Mesodermal cell (in vitro differentiated cells): ENCODE data around the gene SMG6.

ENCODE experiments used
- H3K27ac ChIP-seq: 2 replicates; pipeline ENCODE4 v1.7.0; 2013; ENCODE audit warnings: mild to moderate bottlenecking, low read depth, low read length, moderate library complexity; ENCODE audit not compliant: severe bottlenecking
- H3K36me3 ChIP-seq: 2 replicates; pipeline ENCODE4 v1.7.1; 2013; ENCODE audit warnings: mild to moderate bottlenecking, low read length, moderate library complexity; ENCODE audit not compliant: control insufficient read depth, insufficient read depth
- H3K4me1 ChIP-seq: one replicate; pipeline ENCODE4 v1.7.1; 2013; ENCODE audit warnings: mild to moderate bottlenecking, low read length; ENCODE audit not compliant: insufficient read depth, control insufficient read depth, poor library complexity, severe bottlenecking
- H3K4me3 ChIP-seq: 2 replicates; pipeline ENCODE4 v1.7.0; 2013; ENCODE audit warnings: low read length, control low read depth, mild to moderate bottlenecking; ENCODE audit not compliant: insufficient read depth, poor library complexity, severe bottlenecking; ENCODE audit errors: extremely low read depth
- H3K9me3 ChIP-seq: 2 replicates; pipeline ENCODE4 v1.7.1; 2013; ENCODE audit warnings: mild to moderate bottlenecking, low read length, moderate library complexity; ENCODE audit not compliant: control insufficient read depth
- WGBS, 2 experiments: methylation state at CpG; one replicate each; pipeline ENCODE4 v1.1.5; 2013; ENCODE audit warnings: missing lambda C conversion rate in 2 of 2; ENCODE audit not compliant: insufficient coverage in 2 of 2; 5-methylcytosine and 5-hydroxymethylcytosine counted together

Gene SMG6

GRCh38 chr17:2042933-2043332 is 260.7 kb downstream of the SMG6 start:
- H3K9me3 ChIP-seq: no peaks in the 10 kb centered on the region
- peaks cover 22% of the 10 kb centered on the region for H3K4me1 ChIP-seq
- H3K4me3 ChIP-seq: peak overlapping the region; percentile 76
- WGBS, 2 experiments: 94 to 96% methylated on average over 3 to 4 of the region's 5 CpGs
- peak overlapping the region; percentile 82 for H3K27ac ChIP-seq
- peaks cover 34% of the 10 kb centered on the region for H3K36me3 ChIP-seq

DNA sequence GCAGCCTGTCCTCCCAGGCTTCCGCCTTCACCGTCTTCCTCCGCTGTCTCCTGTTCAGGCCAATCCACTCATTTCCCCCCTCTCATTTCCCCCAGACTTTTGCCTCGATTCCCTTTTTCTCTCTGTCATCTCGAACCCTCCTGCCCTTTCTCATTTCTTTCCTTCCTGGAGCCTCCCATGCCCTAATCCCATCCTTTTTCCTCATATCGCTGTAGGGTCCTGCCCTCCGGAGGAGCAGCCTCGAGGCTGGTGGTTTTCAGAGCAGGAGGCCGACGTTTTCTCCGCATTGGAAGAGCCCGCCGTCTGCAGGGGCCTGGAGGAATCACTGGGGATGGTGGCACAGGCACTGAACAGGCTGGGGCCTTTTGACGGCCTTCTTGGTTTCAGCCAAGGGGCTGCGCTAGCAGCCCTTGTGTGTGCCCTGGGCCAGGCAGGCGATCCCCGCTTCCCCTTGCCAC is 261.2 kb downstream of the SMG6 start:
- Histone ChIP-seq H3K9me3 (no peaks in the 10 kb centered on the region), H3K27ac (peak overlapping the region; percentile 82), H3K4me3 (peak overlapping the region; percentile 76), H3K36me3 (peaks cover 39% of the 10 kb centered on the region), H3K4me1 (peaks cover 22% of the 10 kb centered on the region)
- WGBS, 2 experiments: 35 to 38% methylated on average over 17 of the region's 17 CpGs

- H3K36me3 ChIP-seq: peaks cover 40% of the 10 kb centered on the region
- peak within 1 kb of the TSS; percentile 82 for H3K27ac ChIP-seq
- peak within 1 kb of the TSS; percentile 76 for H3K4me3 ChIP-seq
- H3K4me1 ChIP-seq: peaks cover 22% of the 10 kb centered on the region
- no peaks in the 10 kb centered on the region for H3K9me3 ChIP-seq
- WGBS, 2 experiments: 0% methylated on average over 69 to 90 of the region's 93 CpGs
Measured at GRCh38 chr17:2041561-2042389, 261.8 kb downstream of the SMG6 start, which contains the start of gene OVCA2. Gene OVCA2 (plus strand): TSS chr17:2042022. CDS start chr17:2042048, 26 bp downstream.

GRCh38 chr17:2040942-2041560 is 262.5 kb downstream of the SMG6 start:
- WGBS, 2 experiments: 65 to 67% methylated on average over 13 to 15 of the region's 16 CpGs
- H3K27ac ChIP-seq: peak overlapping the region; percentile 76
- peaks cover 40% of the 10 kb centered on the region for H3K36me3 ChIP-seq
- peak overlapping the region; percentile 76 for H3K4me3 ChIP-seq
- H3K4me1 ChIP-seq: peaks cover 22% of the 10 kb centered on the region
- H3K9me3 ChIP-seq: no peaks in the 10 kb centered on the region

GRCh38 chr17:2040219-2040827 is 263.3 kb downstream of the SMG6 start:
- 92 to 96% methylated on average over 6 to 7 of the region's 7 CpGs for WGBS, 2 experiments
- Histone ChIP-seq H3K4me3 (no peak overlapping the region), H3K9me3 (no peaks in the 10 kb centered on the region), H3K36me3 (peaks cover 40% of the 10 kb centered on the region), H3K4me1 (peaks cover 22% of the 10 kb centered on the region), H3K27ac (no peak overlapping the region)

DNA sequence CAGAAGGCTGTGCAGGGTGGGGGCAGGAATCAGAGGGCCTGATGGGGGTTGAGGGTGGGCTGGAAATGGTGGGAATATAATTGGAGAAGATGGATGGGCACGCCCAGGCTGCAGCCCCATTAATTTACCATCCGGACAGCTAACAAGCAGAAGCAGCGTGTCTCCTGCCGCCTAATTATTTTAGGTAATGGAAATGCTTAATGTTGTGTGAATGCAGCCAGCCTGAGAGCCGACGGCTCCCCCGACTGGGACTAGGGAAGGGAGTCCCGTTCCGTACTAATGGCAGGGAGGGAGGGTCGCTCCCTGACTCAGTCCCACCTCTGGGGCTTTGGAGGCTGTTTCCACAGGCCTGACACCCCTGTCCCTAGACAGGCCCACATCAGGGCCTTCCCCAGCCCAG is 266.4 kb downstream of the SMG6 start:
- H3K27ac ChIP-seq: no peak overlapping the region
- H3K4me3 ChIP-seq: no peak overlapping the region
- peaks cover 7% of the 10 kb centered on the region for H3K4me1 ChIP-seq
- WGBS, 2 experiments: 85 to 98% methylated on average over 7 to 10 of the region's 10 CpGs
- H3K9me3 ChIP-seq: no peaks in the 10 kb centered on the region
- H3K36me3 ChIP-seq: peaks cover 26% of the 10 kb centered on the region

- H3K4me3 ChIP-seq: no peak overlapping the region
- 91 to 98% methylated on average over 21 to 25 of the region's 29 CpGs for WGBS, 2 experiments
- peaks cover 6% of the 10 kb centered on the region for H3K4me1 ChIP-seq
- H3K36me3 ChIP-seq: peaks cover 26% of the 10 kb centered on the region
- no peaks in the 10 kb centered on the region for H3K9me3 ChIP-seq
- no peak overlapping the region for H3K27ac ChIP-seq
Measured at GRCh38 chr17:2035541-2036488, 267.8 kb downstream of the SMG6 start.

DNA sequence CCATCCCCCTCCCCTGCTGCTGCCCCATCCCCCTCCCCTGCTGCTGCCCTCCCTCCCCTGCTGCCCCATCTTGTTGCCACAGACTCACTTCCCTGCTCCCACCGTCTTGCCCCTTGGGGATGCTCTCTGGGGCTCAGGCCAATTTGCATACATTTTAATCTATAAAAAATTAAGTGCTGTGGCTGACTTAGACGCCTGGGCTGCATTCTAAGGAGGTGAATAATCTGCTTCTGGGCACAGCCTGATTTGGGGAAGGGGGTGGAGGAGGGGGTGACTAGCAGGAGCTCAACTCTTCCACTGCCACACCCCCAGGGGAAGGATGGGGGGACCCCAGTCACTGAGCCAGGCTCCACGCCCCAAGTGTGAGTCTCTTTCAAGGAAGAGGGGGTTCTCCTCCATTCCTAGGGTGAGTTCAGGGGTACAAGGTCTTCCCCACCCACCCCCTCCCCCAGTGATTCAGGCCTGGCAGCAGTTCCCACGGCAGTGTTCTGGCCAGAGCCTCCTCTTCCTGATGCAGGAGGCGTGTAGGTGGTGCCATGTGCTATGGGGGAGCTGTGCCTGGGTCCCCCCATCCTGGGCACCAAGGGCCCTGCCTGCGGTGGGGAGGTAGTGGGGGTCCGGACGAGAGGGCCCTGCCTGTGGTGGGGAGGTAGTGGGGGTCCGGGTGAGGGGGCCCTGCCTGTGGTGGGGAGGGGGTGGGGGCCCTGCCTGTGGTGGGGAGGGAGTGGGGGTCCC is 268.6 kb downstream of the SMG6 start:
- Histone ChIP-seq H3K9me3 (no peaks in the 10 kb centered on the region), H3K36me3 (peaks cover 26% of the 10 kb centered on the region)
- WGBS, 2 experiments: no CpG with 5 or more reads among the region's 9 CpGs

DNA sequence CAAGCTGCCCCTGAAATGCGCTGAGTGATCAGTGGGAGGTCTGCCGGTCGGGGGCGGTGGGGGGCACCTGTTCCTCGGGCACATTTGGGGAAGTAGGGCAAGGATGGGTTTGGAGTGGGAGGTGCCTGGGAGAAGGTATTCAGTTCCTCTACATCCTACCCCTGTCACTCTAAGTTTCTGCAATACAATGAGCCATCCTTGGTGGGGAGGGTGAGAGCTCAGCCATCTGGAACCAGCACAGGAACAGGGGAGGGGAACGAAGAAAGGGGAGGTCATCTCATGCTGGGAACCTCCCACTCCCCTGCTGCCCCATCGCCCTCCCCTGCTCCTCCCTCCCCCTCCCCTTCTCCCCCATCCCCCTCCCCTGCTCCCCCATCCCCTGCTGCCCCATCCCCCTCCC is 269.4 kb downstream of the SMG6 start:
- Histone ChIP-seq H3K4me1 (peaks cover 7% of the 10 kb centered on the region), H3K36me3 (peaks cover 23% of the 10 kb centered on the region), H3K9me3 (no peaks in the 10 kb centered on the region), H3K4me3 (no peak overlapping the region), H3K27ac (no peak overlapping the region)
- WGBS, 2 experiments: 79 to 100% methylated on average over 1 to 4 of the region's 7 CpGs

More for the DNA sequence above, 268.6 kb downstream of the SMG6 start:
- H3K4me1 ChIP-seq: peaks cover 7% of the 10 kb centered on the region
- H3K27ac ChIP-seq: no peak overlapping the region
- H3K4me3 ChIP-seq: no peak overlapping the region
